K562 (cell line): ENCODE measurements around the gene EML2. TPM values are rescaled to one million over a fixed set of nuclear protein-coding genes. Genes with fewer than 3 reads are reported as not detected.

Experiments
- ATAC-seq: fragments of 200-7000 bp; cut with Tn5 transposase; 3 replicates; pipeline ENCODE4 v1.9.1; 2020; ENCODE audit warnings: moderate library complexity
- BruUV-seq: library from RNA; stranded (reverse); fragments of 400-500 nt; replicated peaks from 2 replicates; lab custom pipeline; 2021; lab: Mats Ljungman, UMichigan
- CTCF ChIA-PET: fragments of 300-600 bp; formaldehyde crosslinking; extraction: SDS; loops from one replicate; lab custom pipeline; 2021; ENCODE audit warnings: low intra/inter-chr PET ratio; lab: Yijun Ruan, JAX
- POLR2A ChIA-PET: fragments of 300-600, 350-650 bp; sonication (Branson Sonifier 250); formaldehyde crosslinking; extraction: SDS; loops from one replicate; lab custom pipeline; 2021; ENCODE audit warnings: antibody characterized with exemption, inconsistent platforms; lab: Yijun Ruan, JAX
- DNase-seq, 4 experiments: peaks; one replicate each; pipeline versions ENCODE4 v3.0.0 to v3.0.0-alpha.2; 2011 to 2018; ENCODE audit warnings: low spot score in 3 of 4, mixed read lengths in 3 of 4; ENCODE audit errors: extremely low read depth in 1 of 4
- FAIRE-seq: peaks from 2 replicates; lab custom pipeline; 2011; peaks lifted over from hg19 to GRCh38; lab: Jason Lieb, UNC
- H2AFZ ChIP-seq: 2 replicates; pipeline ENCODE4 v1.6.0; 2011; ENCODE audit warnings: low read depth, low read length, control low read depth, inconsistent platforms
- H3K27ac ChIP-seq: fragments of 200-600 bp; 3 replicates; pipeline ENCODE4 v1.8.0; 2011; ENCODE audit warnings: low read depth, mild to moderate bottlenecking, control low read depth, inconsistent platforms, low read length, moderate library complexity, mixed read lengths; ENCODE audit errors: extremely low read depth
- H3K27me3 ChIP-seq, 2 experiments: fragments of 300-600 bp in 1 of 2; 2 replicates in 1 of 2; 3 replicates in 1 of 2; pipeline versions ENCODE4 v1.6.0 to v1.8.0; 2011; ENCODE audit warnings: inconsistent platforms in 2 of 2, low read length in 2 of 2, mild to moderate bottlenecking in 1 of 2, mixed read lengths in 1 of 2, moderate library complexity in 1 of 2; ENCODE audit not compliant: control insufficient read depth in 2 of 2, insufficient read depth in 2 of 2
- H3K36me3 ChIP-seq: fragments of 300-600 bp; 3 replicates; pipeline ENCODE4 v1.8.0; 2011; ENCODE audit warnings: mild to moderate bottlenecking, low read length, inconsistent platforms; ENCODE audit not compliant: control insufficient read depth, insufficient read depth
- H3K4me1 ChIP-seq, 2 experiments: fragments of 200-600 bp in 1 of 2; replicated peaks in 1 of 2; 2 replicates in 1 of 2; 3 replicates in 1 of 2; pipeline versions ENCODE4 v1.5.1 to v1.8.0; 2011; ENCODE audit warnings: inconsistent platforms in 2 of 2, low read length in 2 of 2, mild to moderate bottlenecking in 1 of 2, mixed read lengths in 1 of 2, moderate library complexity in 1 of 2; ENCODE audit not compliant: control insufficient read depth in 2 of 2, insufficient read depth in 2 of 2
- H3K4me2 ChIP-seq: 2 replicates; pipeline ENCODE4 v1.6.1; 2011; ENCODE audit warnings: low read length, control low read depth, inconsistent platforms, mixed read lengths; ENCODE audit not compliant: insufficient read depth
- H3K4me3 ChIP-seq: fragments of 200-600 bp; sonication (generic), shearing (Covaris generic); 2 replicates; pipeline ENCODE4 v1.5.1; 2016; ENCODE audit warnings: control low read depth, inconsistent platforms
- H3K79me2 ChIP-seq: fragments of 200-600 bp; 3 replicates; pipeline ENCODE4 v1.8.0; 2011; ENCODE audit warnings: low read length, inconsistent platforms; ENCODE audit not compliant: control insufficient read depth, insufficient read depth
- H3K9ac ChIP-seq, 2 experiments: 2 replicates each; pipeline versions ENCODE4 v1.6.0 to v1.6.1; 2011; ENCODE audit warnings: low read depth in 2 of 2, low read length in 2 of 2, control low read depth in 1 of 2, inconsistent platforms in 1 of 2, mild to moderate bottlenecking in 1 of 2, mixed read lengths in 1 of 2; ENCODE audit not compliant: insufficient read depth in 1 of 2
- H3K9me1 ChIP-seq: one replicate; pipeline ENCODE4 v1.6.0; 2011; ENCODE audit warnings: inconsistent platforms, mild to moderate bottlenecking, low read length, moderate library complexity; ENCODE audit not compliant: control insufficient read depth, insufficient read depth
- H3K9me3 ChIP-seq: replicated peaks from 2 replicates; pipeline ENCODE4 v1.5.1; 2011; ENCODE audit warnings: low read depth, low read length, inconsistent platforms; ENCODE audit not compliant: control insufficient read depth, insufficient read depth
- H4K20me1 ChIP-seq: replicated peaks from 2 replicates; pipeline ENCODE4 v1.6.1; 2011; ENCODE audit warnings: low read length, inconsistent platforms, mixed read lengths; ENCODE audit not compliant: control insufficient read depth, insufficient read depth
- ATF7 ChIP-seq: fragments of 450-650 bp; IDR thresholded peaks from 2 replicates; pipeline ENCODE4 v1.7.1; 2014; ENCODE audit warnings: mild to moderate bottlenecking, moderate library complexity
- CBFA2T3 ChIP-seq: fragments of 450-650 bp; IDR thresholded peaks from 2 replicates; pipeline ENCODE4 v1.6.1; 2017
- CCNT2 ChIP-seq: IDR thresholded peaks from 2 replicates; pipeline ENCODE4 v1.6.1; 2011; ENCODE audit warnings: borderline replicate concordance, low read depth, mild to moderate bottlenecking, moderate library complexity, mixed read lengths, low read length; ENCODE audit not compliant: insufficient read length; ENCODE audit errors: extremely low read depth
- DIDO1 ChIP-seq: fragments of 450-650 bp; IDR thresholded peaks from 2 replicates; pipeline ENCODE4 v1.6.1; 2016; ENCODE audit warnings: low read depth, missing biosample characterization, missing genetic modification characterization
- ETV1 ChIP-seq: fragments of 450-650 bp; conservative IDR thresholded peaks from 2 replicates; pipeline ENCODE4 v1.6.1; 2016; ENCODE audit warnings: missing genetic modification characterization, control low read depth, low read depth, missing compliant biosample characterization
- PHTF2 ChIP-seq: fragments of 250-450 bp; sonication (Bioruptor Pico); IDR thresholded peaks from 2 replicates; pipeline ENCODE4 v1.5.0; 2021; ENCODE audit warnings: mild to moderate bottlenecking
- PTRF ChIP-seq: fragments of 450-650 bp; IDR thresholded peaks from 2 replicates; pipeline ENCODE4 v1.6.1; 2016; ENCODE audit warnings: mild to moderate bottlenecking, missing genetic modification characterization, missing compliant biosample characterization
- TAF9B ChIP-seq: fragments of 450-650 bp; IDR thresholded peaks from 2 replicates; pipeline ENCODE4 v1.6.1; 2018; ENCODE audit warnings: mild to moderate bottlenecking; ENCODE audit not compliant: partially characterized antibody
- TEAD2 ChIP-seq: fragments of 450-650 bp; IDR thresholded peaks from 2 replicates; pipeline ENCODE4 v1.6.1; 2016; ENCODE audit warnings: missing genetic modification characterization, control low read depth, missing compliant biosample characterization
- TFAM ChIP-seq: fragments of 250-450 bp; sonication (Bioruptor Pico); conservative IDR thresholded peaks from 2 replicates; pipeline ENCODE4 v1.5.0; 2021; ENCODE audit warnings: mild to moderate bottlenecking, moderate library complexity
- ZBTB9 ChIP-seq: fragments of 450-650 bp; formaldehyde crosslinking; IDR thresholded peaks from 2 replicates; pipeline ENCODE4 v1.4.0; 2020; ENCODE audit warnings: mild to moderate bottlenecking, moderate library complexity
- ZFP36 ChIP-seq: fragments of 150-350 bp; IDR thresholded peaks from 2 replicates; pipeline ENCODE4 v1.6.1; 2018; ENCODE audit warnings: low read length, low read depth; ENCODE audit not compliant: partially characterized antibody
- ZMIZ1 ChIP-seq, 2 experiments: fragments of 150-350 bp in 1 of 2; IDR thresholded peaks; 2 replicates each; pipeline ENCODE4 v1.6.1; 2012 to 2016; ENCODE audit warnings: low read depth in 2 of 2, low read length in 2 of 2, mild to moderate bottlenecking in 1 of 2, moderate library complexity in 1 of 2
- ZNF212 ChIP-seq: fragments of 450-650 bp; formaldehyde crosslinking; IDR thresholded peaks from 2 replicates; pipeline ENCODE4 v1.4.0; 2020; ENCODE audit warnings: mild to moderate bottlenecking
- ZNF311 ChIP-seq: fragments of 250-450 bp; sonication (Bioruptor Pico); IDR thresholded peaks from 2 replicates; pipeline ENCODE4 v1.4.0; 2020; ENCODE audit warnings: mild to moderate bottlenecking, moderate library complexity
- ZNF740 ChIP-seq, 3 experiments: fragments of 200-800 bp in 1 of 3; sonication (Bioruptor generic) in 1 of 3; sonication (generic) in 1 of 3; formaldehyde crosslinking in 1 of 3; IDR thresholded peaks; 2 replicates each; pipeline versions ENCODE4 v1.6.1 to v1.8.0; 2016 to 2022; ENCODE audit warnings: mild to moderate bottlenecking in 2 of 3, missing compliant biosample characterization in 2 of 3, missing genetic modification characterization in 2 of 3, missing genetic modification reagents in 1 of 3
- WGBS: fragments of 100-300 bp; shearing (Covaris generic); methylation state at CpG from one replicate; pipeline ENCODE4 v1.1.6; 2016; ENCODE audit warnings: low coverage, mixed read lengths; ENCODE audit not compliant: insufficient coverage; ENCODE audit errors: missing lambda C conversion rate; 5-methylcytosine and 5-hydroxymethylcytosine counted together
- in situ Hi-C: fragments of 300-500 bp; cut with MboI; formaldehyde crosslinking; loops from 4 replicates; pipeline ENCODE4 v1.15.0; 2018; ENCODE audit warnings: inconsistent platforms, mixed read lengths
- intact Hi-C: fragments of 100-400 bp; cut with micrococcal nuclease; formaldehyde crosslinking; loops from 2 replicates; pipeline ENCODE4 v1.14.2; 2022
- polyA plus RNA-seq, 8 experiments: library from polyadenylated mRNA; depleted of rRNA in 4 of 8; stranded (reverse) in 5 of 8; unstranded in 3 of 8; fragments of >200 nt; fragmentation: Nextera tagmentation in 2 of 8; fragmentation: Illumina TruSeq in 1 of 8; extraction: Ambion mirVana in 2 of 8; extraction: Trizol in 1 of 8; gene quantifications; 2 replicates each; pipeline versions ENCODE4 v1.2.1 to v1.2.3, GENCODE V29; 2011 to 2014; ENCODE audit warnings: inconsistent platforms in 1 of 8, missing spikeins in 1 of 8
- total RNA-seq, 7 experiments: library from RNA; depleted of rRNA in 6 of 7; stranded (reverse); fragments of >200 nt in 6 of 7; fragmentation: Illumina TruSeq in 2 of 7; extraction: Trizol in 2 of 7; gene quantifications; 2 replicates each; pipeline versions ENCODE4 v1.2.1 to v1.2.3, GENCODE V29; 2011 to 2021; ENCODE audit warnings: low replicate concordance in 1 of 7
- TF ChIP-seq, protein P1 (sequence below): fragments of 250-450 bp; sonication (Bioruptor Pico); IDR thresholded peaks from 2 replicates; pipeline ENCODE4 v1.6.1; 2021; ENCODE audit warnings: mild to moderate bottlenecking

The EML2 gene
- total and polyA plus RNA-seq, 9 of the 15 experiments (the other 6 are each of a cell fraction or from before 2014, with no cell fraction given), result 2.6 to 69.6 (median 24.8) TPM

DNA sequence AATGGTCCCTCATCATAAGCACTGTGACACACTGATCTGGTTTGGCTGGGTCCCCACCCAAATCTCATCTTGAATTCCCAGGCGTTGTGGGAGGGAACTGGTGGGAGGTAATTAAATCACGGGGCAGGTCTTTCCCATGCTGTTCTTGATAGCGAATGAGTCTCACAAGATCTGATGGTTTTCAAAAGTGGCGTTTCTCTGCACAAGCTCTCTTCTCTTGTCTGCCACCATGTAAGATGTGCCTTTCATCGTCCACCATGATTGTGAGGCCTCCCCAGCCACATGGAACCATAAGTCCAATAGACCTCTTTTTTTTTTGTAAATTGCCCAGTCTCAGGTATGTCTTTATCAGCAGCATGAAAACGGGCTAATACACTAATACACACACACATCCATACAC is 30.2 kb downstream of the EML2 start:
- CTCF ChIA-PET, result interaction anchor here (0.7 kb wide), 1 partner anchor 34 kb away, joined by 3 read pairs; no protein-coding TSS in a partner anchor
- POLR2A ChIA-PET, result no interaction called here
- no peak for TF ChIP-seq ATF7
- no peak for TF ChIP-seq TEAD2
- no peak for TF ChIP-seq PTRF
- TF ChIP-seq ETV1, result no peak
- no peak for TF ChIP-seq ZNF740 (CRISPR knock-in tag; IDR thresholded peaks at IDR 0.05)
- no peak for TF ChIP-seq ZNF740 (tag; IDR thresholded peaks at IDR 0.05)
- no peak for TF ChIP-seq TAF9B
- TF ChIP-seq CBFA2T3, result 0 out of 2 replicates have a peak, but pooled peaks have one; percentile 10
- TF ChIP-seq PHTF2 (CRISPR knock-in tag), result no peak
- no peak for TF ChIP-seq DIDO1 (tag)
- TF ChIP-seq, protein P1, sequence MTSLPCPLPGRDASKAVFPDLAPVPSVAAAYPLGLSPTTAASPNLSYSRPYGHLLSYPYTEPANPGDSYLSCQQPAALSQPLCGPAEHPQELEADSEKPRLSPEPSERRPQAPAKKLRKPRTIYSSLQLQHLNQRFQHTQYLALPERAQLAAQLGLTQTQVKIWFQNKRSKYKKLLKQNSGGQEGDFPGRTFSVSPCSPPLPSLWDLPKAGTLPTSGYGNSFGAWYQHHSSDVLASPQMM, result no peak
- peak; percentile 57 for TF ChIP-seq ZFP36
- TF ChIP-seq ZBTB9, result no peak
- TF ChIP-seq ZNF212 (CRISPR knock-in tag), result no peak
- TF ChIP-seq ZNF311, result no peak
- TF ChIP-seq TFAM (CRISPR knock-in tag), result no peak
- TF ChIP-seq ZMIZ1 (IDR thresholded peaks at IDR 0.05; ENCODE audit: low read depth in 2 of 2, low read length in 2 of 2), result no peak
- TF ChIP-seq CCNT2, result no peak

More for the DNA sequence above, 30.2 kb downstream of the EML2 start:
- ATAC-seq (no peak), FAIRE-seq (no peak), DNase-seq (no peak)
- Histone ChIP-seq H3K4me1 (peaks cover 6 to 12% of the 10 kb centered on the region in 2 experiments; a peak in 4 of 5 replicates), H3K9ac (no peak overlapping the region), H3K9me3 (no peaks in the 10 kb centered on the region), H3K9me1 (no peaks in the 10 kb centered on the region), H3K4me2 (no peak overlapping the region), H3K4me3 (no peak overlapping the region), H3K36me3 (peaks cover 38% of the 10 kb centered on the region; the same call in 2 of the 3 replicates), H4K20me1 (no peaks in the 10 kb centered on the region), H3K27me3 (no peaks in the 10 kb centered on the region), H3K27ac (no peak overlapping the region), H3K79me2 (no peaks in the 10 kb centered on the region), H2AFZ (no peak overlapping the region)
- in situ Hi-C loops, result no loop called here
- intact Hi-C loops, result no loop called here
- BruUV-seq, result no TSS peak
- WGBS, result 51% methylated on average over 6 of the region's 6 CpGs
